ENCODE data around the gene FAM228A.

Gene FAM228A

DNA sequence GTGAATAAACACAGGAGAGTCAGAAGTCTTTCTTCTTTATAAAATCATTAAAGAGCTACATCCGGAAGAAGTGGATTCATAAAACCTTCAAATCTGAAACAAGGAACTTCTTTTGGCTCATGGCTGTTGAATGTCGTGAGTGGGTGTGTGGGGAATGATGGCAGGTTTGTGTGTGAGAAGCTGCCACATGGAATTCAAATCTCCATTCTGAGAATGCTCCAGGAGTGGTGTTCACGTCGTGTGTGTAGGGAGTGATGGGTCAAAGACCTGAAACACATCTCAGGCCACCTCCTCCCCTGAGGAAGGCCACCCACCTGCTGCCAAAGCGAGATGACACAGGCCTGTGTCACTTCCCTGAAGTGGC lies 28.9 kb downstream of the FAM228A start:
- no peak overlapping the region for H3K27ac ChIP-seq
- TF ChIP-seq, protein P1, sequence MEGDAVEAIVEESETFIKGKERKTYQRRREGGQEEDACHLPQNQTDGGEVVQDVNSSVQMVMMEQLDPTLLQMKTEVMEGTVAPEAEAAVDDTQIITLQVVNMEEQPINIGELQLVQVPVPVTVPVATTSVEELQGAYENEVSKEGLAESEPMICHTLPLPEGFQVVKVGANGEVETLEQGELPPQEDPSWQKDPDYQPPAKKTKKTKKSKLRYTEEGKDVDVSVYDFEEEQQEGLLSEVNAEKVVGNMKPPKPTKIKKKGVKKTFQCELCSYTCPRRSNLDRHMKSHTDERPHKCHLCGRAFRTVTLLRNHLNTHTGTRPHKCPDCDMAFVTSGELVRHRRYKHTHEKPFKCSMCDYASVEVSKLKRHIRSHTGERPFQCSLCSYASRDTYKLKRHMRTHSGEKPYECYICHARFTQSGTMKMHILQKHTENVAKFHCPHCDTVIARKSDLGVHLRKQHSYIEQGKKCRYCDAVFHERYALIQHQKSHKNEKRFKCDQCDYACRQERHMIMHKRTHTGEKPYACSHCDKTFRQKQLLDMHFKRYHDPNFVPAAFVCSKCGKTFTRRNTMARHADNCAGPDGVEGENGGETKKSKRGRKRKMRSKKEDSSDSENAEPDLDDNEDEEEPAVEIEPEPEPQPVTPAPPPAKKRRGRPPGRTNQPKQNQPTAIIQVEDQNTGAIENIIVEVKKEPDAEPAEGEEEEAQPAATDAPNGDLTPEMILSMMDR (IDR thresholded peaks at IDR 0.05): no peak
- no peak for TF ChIP-seq ZFX (IDR thresholded peaks at IDR 0.05; ENCODE audit: borderline replicate concordance)

DNA sequence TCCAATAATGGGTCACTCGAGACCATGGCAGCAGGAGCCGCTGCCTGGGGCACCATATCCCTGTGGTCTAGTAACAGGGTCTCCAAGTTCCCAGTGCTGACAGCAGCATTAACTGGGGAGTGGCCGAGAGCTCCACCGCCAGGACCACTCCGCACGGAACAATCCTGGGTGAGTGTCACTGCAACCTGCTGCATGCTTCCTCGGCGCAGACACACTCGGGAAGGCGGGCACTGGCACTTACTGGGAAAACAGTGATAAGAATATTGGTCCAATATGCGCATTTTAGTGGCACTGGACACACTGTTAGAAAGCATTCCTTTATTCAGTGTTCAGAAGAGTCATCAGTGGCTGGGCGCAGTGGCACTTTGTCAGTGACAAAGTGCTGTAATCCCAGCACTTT lies 29.7 kb downstream of the FAM228A start:
- H3K27ac ChIP-seq: no peak overlapping the region
- TF ChIP-seq, protein P1 (IDR thresholded peaks at IDR 0.05): no peak
- TF ChIP-seq ZFX (IDR thresholded peaks at IDR 0.05; ENCODE audit: borderline replicate concordance): no peak

GRCh38 chr2:24205131-24205530 lies 30.3 kb downstream of the FAM228A start:
- H3K27ac ChIP-seq: no peak overlapping the region
- TF ChIP-seq, protein P1 (IDR thresholded peaks at IDR 0.05): no peak
- TF ChIP-seq ZFX (IDR thresholded peaks at IDR 0.05; ENCODE audit: borderline replicate concordance): no peak

- no peak for TF ChIP-seq ZFX (IDR thresholded peaks at IDR 0.05; ENCODE audit: borderline replicate concordance)
- TF ChIP-seq, protein P1 (IDR thresholded peaks at IDR 0.05): no peak
- no peak overlapping the region for H3K27ac ChIP-seq
Observed at GRCh38 chr2:24206242-24206641, 31.4 kb downstream of the FAM228A start.

GRCh38 chr2:24206714-24207113 lies 31.9 kb downstream of the FAM228A start:
- TF ChIP-seq, protein P1 (IDR thresholded peaks at IDR 0.05): no peak
- no peak for TF ChIP-seq ZFX (IDR thresholded peaks at IDR 0.05; ENCODE audit: borderline replicate concordance)
- H3K27ac ChIP-seq: no peak overlapping the region

DNA sequence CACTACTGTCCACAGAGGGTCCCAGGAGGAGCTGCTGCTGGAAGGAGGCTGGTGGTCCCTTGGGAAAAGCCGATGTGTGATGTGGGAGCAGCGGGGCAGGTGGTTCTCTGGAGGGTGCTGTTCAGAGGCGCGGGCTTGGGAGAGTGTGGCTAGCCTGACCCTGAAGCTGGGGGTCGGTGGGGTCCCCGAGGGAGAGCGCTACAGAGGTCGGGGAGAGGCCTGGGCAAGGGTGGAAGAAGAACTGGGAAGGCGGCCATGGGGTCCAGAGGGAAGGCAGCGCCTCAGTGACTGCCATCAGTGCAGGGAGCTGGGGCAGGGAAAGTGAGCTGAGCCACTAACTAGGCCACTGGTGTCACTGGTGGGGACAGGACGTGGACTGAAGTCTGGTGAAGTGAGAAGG lies 32.5 kb downstream of the FAM228A start:
- TF ChIP-seq, protein P1 (IDR thresholded peaks at IDR 0.05): no peak
- no peak for TF ChIP-seq ZFX (IDR thresholded peaks at IDR 0.05; ENCODE audit: borderline replicate concordance)
- no peak overlapping the region for H3K27ac ChIP-seq

GRCh38 chr2:24208490-24208889 lies 33.6 kb downstream of the FAM228A start:
- TF ChIP-seq ZFX (IDR thresholded peaks at IDR 0.05; ENCODE audit: borderline replicate concordance): no peak
- TF ChIP-seq, protein P1 (IDR thresholded peaks at IDR 0.05): no peak

More at GRCh38 chr2:24208490-24208889, 33.6 kb downstream of the FAM228A start:
- H3K27ac ChIP-seq: no peak overlapping the region

Measured in 22Rv1 (cell line).